Urinary bladder (tissue), 4 donors: ENCODE results near the gene INPP4A. TPM values are rescaled to one million over a fixed set of nuclear protein-coding genes. Genes with fewer than 3 reads are reported as not detected.

ENCODE experiments used
- DNase-seq: peaks from one replicate; pipeline ENCODE4 v3.0.0-alpha.2; 2015; ENCODE audit errors: extremely low spot score
- H3K27ac ChIP-seq: one replicate; pipeline ENCODE4 v1.5.1; 2013; ENCODE audit warnings: low read depth, mild to moderate bottlenecking, moderate library complexity
- H3K36me3 ChIP-seq: one replicate; pipeline ENCODE4 v1.6.1; 2013; ENCODE audit warnings: mild to moderate bottlenecking, moderate library complexity; ENCODE audit not compliant: insufficient read depth
- H3K4me1 ChIP-seq: one replicate; pipeline ENCODE4 v1.6.1; 2013; ENCODE audit warnings: mild to moderate bottlenecking, moderate library complexity; ENCODE audit not compliant: insufficient read depth
- H3K4me3 ChIP-seq: one replicate; pipeline ENCODE4 v1.5.1; 2013; ENCODE audit warnings: low read depth, low read length
- WGBS: extraction: QIAGEN DNeasy Blood & Tissue Kit; methylation state at CpG from one replicate; pipeline ENCODE4 v1.1.7; 2013; 5-methylcytosine and 5-hydroxymethylcytosine counted together
- polyA plus RNA-seq: library from polyadenylated mRNA; stranded (reverse); fragments of 200-250 nt; gene quantifications from one replicate; pipeline ENCODE4 v1.2.3, GENCODE V29; 2013
- total RNA-seq: library from RNA; depleted of rRNA; stranded (reverse); fragments of >200 nt; gene quantifications from one replicate; pipeline ENCODE4 v1.2.3, GENCODE V29; 2014
- donor health status: healthy with polysubstance abuse.
- donor health status: healthy.

The INPP4A gene
- total and polyA plus RNA-seq, 2 donors: 19.2 to 32.6 TPM

GRCh38 chr2:98489971-98490962 is 45.6 kb downstream of the INPP4A start:
- Histone ChIP-seq H3K27ac (no peak overlapping the region), H3K4me3 (no peak overlapping the region), H3K4me1 (no peaks in the 10 kb centered on the region), H3K36me3 (no peaks in the 10 kb centered on the region)
- WGBS: 84% methylated on average over 14 of the region's 14 CpGs
- no peak for DNase-seq

DNA sequence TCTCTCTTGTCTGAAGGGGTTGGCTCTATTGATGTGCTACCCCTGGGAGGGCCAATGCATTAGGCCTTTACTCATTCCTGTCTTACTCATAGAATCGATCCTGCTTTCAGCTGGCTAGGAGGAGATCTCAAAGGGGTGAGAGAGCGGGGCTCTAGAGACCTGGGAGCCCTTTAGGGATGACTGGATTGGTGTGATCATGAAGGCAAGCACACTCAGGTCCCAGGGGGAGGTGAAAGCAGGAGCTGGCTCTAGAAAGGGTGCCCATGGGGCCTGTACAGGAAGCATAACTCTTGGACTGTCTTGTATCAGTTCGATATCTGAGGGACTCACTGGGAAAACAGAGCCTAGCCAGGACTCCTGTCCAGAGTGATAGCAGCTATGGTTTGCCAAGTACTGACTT is 47.8 kb downstream of the INPP4A start:
- H3K27ac ChIP-seq: no peak overlapping the region

DNA sequence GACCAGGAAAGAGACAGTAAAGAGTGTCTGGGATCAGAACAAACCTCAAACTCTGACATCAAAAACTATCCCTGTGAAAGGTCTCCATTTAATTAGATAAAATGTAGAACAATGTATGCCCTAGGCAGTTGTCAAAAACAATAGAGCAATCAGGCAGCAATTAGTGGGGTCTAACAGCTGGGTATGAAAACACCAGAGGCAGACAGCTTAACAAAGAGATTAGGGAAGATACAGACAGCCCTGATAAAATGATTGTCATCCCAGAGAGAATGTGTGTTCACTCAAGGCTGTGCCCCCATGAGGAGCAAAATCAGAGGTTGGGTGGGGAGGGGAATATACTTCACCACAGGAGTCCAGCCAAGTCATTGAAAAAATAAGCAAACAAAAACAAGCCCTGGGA is 50.0 kb downstream of the INPP4A start:
- no peak for DNase-seq
- Histone ChIP-seq H3K27ac (no peak overlapping the region), H3K4me3 (no peak overlapping the region), H3K36me3 (no peaks in the 10 kb centered on the region), H3K4me1 (no peaks in the 10 kb centered on the region)

More for the DNA sequence above, 47.8 kb downstream of the INPP4A start:
- no peak for DNase-seq
- H3K4me3 ChIP-seq: no peak overlapping the region
- WGBS: 82% methylated on average over 3 of the region's 3 CpGs
- H3K4me1 ChIP-seq: no peaks in the 10 kb centered on the region
- H3K36me3 ChIP-seq: no peaks in the 10 kb centered on the region

DNA sequence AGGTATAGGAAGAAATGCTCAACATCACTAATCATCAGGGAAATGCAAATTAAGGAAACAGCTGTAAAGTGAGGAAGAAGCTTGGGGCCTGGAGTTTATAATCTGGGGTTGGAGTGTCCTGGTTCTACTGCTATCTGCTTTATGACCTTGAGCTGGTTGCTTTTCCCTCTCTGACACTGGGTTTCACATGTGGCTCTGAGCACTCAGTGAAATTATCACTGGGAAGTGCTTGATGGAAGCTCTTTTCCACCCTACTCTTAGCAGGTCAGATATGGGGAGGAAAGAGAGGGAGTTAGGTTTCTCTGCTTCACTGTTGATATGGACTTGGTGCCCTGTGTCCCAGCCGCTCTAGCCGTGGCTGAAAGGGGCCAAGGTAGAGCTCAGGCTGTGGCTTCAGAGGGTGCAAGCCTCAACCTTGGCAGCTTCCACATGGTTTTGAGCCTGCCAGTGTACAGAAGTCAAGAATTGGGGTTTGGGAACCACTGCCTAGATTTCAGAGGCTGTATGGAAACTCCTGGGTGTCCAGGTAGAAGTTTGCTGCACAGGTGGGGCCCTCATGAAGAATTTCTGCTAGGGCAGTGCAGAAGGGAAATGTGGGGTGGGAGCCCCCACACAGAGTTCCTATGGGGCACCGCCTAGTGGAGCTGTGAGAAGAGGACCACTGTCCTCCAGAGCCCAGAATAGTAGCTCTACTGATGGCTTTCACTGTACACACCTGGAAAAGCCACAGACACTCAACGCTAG is 52.3 kb downstream of the INPP4A start:
- Histone ChIP-seq H3K27ac (no peak overlapping the region), H3K4me1 (no peaks in the 10 kb centered on the region), H3K4me3 (no peak overlapping the region), H3K36me3 (no peaks in the 10 kb centered on the region)
- no peak for DNase-seq
- over 99% methylated on average over 4 of the region's 4 CpGs for WGBS

DNA sequence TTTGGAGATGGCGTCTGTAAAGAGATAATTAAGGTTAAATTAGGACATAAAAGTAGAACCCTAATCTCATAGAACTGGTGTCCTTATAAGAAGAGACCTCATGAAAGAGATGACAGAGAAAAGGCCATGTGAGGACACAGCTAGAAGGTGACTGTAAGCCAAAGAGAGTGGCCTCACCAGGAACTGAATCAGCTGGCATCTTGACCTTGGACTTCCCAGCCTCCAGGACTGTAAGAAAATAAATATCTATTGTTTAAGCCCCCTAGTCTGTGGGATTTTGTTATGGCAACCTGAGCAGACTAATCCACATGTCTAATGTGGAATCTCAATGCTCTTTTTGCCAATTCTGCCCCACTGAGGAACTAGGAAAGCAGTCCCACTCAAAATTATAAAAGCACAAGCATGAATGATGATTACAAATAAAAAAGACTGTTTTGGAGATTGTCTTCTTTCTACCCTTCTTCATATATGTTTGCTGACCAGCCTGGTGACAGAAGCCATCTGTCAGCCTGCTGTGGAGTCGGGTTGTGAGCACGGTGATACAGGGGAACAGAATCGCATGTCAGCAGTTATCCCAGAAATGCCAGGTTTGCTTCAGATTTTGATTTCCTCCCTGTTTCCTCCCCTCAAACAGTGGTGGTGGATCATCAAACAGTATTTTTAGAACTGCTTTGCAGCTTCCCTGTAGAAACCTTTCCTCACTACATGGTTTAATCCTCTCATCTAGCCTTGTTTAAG is 54.2 kb downstream of the INPP4A start:
- Histone ChIP-seq H3K4me1 (no peaks in the 10 kb centered on the region), H3K27ac (no peak overlapping the region), H3K4me3 (no peak overlapping the region), H3K36me3 (no peaks in the 10 kb centered on the region)
- WGBS: 52% methylated on average over 4 of the region's 4 CpGs
- no peak for DNase-seq

GRCh38 chr2:98500561-98500960 is 55.9 kb downstream of the INPP4A start:
- Histone ChIP-seq H3K27ac (no peak overlapping the region), H3K4me1 (no peaks in the 10 kb centered on the region), H3K36me3 (no peaks in the 10 kb centered on the region), H3K4me3 (no peak overlapping the region)
- DNase-seq: no peak
- WGBS: 90% methylated on average over 1 of the region's 1 CpG

GRCh38 chr2:98501223-98501622 is 56.6 kb downstream of the INPP4A start:
- Histone ChIP-seq H3K4me3 (no peak overlapping the region), H3K4me1 (no peaks in the 10 kb centered on the region), H3K36me3 (no peaks in the 10 kb centered on the region), H3K27ac (no peak overlapping the region)
- 96% methylated on average over 4 of the region's 4 CpGs for WGBS
- no peak for DNase-seq

DNA sequence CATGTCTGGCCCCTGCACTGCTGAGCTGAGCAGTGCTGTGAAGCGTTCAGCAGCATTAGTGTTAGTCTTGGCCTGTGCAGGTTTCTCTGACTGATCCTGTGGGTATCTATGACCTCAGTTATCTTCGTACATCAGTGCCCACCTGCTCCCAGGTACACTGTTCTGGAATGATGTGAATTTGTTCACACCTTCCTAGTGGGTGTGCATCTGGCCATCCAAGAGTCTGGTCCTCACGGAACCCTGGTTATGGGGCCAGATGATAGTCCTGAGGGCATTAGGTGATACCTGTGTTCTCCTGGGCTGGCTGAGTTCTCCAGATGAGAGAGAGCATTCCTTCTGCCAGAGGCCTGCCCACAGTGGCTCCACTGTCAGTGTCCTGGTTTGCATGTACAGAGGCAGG is 57.2 kb downstream of the INPP4A start:
- no peaks in the 10 kb centered on the region for H3K4me1 ChIP-seq
- H3K36me3 ChIP-seq: no peaks in the 10 kb centered on the region
- 97% methylated on average over 3 of the region's 3 CpGs for WGBS
- no peak for DNase-seq
- H3K27ac ChIP-seq: no peak overlapping the region
- H3K4me3 ChIP-seq: no peak overlapping the region

- H3K4me3 ChIP-seq: no peak overlapping the region
- no peaks in the 10 kb centered on the region for H3K36me3 ChIP-seq
- 79% methylated on average over 4 of the region's 4 CpGs for WGBS
- H3K27ac ChIP-seq: no peak overlapping the region
- no peak for DNase-seq
- peaks cover 2% of the 10 kb centered on the region for H3K4me1 ChIP-seq
These were observed 58.1 kb downstream of the INPP4A start for GRCh38 chr2:98502556-98503335.

DNA sequence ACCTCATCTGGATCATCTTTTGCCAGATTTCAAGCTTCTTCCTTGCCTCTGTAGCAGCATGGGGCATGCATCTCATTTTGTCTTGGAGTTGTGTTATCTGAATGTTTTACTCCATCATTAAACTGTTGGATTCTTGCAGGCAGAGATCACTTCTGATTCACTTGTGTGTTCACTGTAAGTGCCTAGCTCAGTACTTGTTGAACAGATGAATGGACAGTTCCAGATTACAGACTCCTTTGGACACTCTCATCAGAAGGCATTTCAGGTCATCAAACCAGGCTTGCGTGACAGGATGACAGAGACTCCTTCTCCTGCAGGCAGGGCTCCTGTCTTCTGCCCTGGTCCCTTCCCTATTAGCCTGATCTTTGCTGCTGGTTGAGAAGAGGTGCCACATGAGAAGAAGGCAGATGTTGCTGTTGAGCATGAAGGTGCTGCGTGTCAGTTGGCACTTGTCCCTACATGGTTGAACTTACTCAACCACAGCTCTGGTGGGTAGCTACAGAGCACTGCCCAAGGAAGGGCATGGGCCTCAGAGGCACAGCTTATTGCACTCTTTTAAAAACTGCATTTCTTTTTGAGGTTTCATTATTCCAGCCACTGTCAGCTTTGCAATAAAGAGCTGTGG is 58.9 kb downstream of the INPP4A start:
- no peaks in the 10 kb centered on the region for H3K36me3 ChIP-seq
- 85% methylated on average over 2 of the region's 2 CpGs for WGBS
- H3K4me3 ChIP-seq: no peak overlapping the region
- DNase-seq: no peak
- H3K27ac ChIP-seq: no peak overlapping the region
- peaks cover 2% of the 10 kb centered on the region for H3K4me1 ChIP-seq

DNA sequence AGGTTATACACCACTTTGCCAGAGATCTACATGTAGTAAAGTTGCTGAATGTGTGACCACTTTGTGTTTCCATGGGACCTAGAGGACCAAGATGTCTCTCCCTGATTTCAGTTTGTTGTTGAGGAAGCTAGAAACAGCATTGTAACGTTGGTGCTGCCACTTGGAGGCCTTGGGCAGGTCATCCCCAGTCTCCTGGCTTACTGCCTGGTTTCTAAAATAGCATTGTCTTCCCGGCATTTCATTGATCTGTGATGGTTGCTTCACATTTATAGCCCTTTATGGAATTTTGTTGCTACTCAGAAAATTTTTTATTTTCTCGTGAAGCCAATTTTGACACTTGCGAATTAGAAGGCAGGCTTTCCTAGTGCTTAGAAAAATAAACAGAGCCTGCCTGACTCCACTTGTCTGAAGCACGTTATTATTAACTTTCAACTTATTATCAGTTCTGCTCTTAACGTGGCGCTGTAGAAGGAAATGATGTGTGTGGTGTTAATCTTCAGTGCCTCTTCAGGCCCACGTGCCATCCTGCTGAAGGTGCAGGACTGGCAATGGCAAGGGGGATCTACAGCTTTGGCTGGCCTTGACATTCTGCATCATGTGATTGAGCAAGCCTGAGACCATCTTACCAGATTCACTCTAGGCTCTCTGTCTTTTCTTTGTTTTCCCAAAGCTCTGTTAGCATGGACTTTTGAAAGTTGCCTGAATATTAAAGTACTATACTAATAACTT is 59.9 kb downstream of the INPP4A start:
- Histone ChIP-seq H3K27ac (no peak overlapping the region), H3K4me3 (no peak overlapping the region), H3K36me3 (no peaks in the 10 kb centered on the region), H3K4me1 (peaks cover 2% of the 10 kb centered on the region)
- no peak for DNase-seq
- WGBS: 34% methylated on average over 8 of the region's 8 CpGs

DNA sequence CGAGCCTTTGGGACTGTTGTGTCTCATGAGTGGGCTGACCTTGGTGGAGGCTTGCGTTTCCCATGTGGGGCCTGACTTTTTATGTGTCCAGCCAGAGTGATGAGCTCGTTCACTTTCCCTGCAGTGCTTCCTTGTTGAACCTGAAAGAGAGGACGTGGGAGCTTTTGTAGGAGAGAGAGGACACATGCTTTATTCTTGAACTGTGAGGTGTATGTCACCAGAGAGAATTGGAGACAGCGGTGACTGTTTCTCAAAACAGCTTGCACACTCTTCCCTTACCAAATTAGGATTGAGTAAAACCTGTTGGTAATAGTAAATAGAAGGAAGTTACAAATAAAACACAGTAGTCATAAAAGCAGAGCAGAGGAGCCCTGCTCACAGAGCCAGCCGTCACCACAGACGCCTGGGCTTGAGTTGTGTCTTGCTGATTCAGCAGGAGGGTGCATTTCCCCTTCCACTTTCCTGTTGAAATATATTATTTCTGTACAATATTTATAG is 60.7 kb downstream of the INPP4A start:
- peaks cover 2% of the 10 kb centered on the region for H3K4me1 ChIP-seq
- no peak for DNase-seq
- H3K36me3 ChIP-seq: no peaks in the 10 kb centered on the region
- no peak overlapping the region for H3K27ac ChIP-seq
- no peak overlapping the region for H3K4me3 ChIP-seq
- WGBS: 63% methylated on average over 7 of the region's 7 CpGs
